H9 (cell line): ENCODE data around the gene CCDC116. TPM values are rescaled to one million over a fixed set of nuclear protein-coding genes. Genes with fewer than 3 reads are reported as not detected.

Source experiments
- DNase-seq: peaks from one replicate; pipeline ENCODE4 v3.0.0-alpha.2; 2017
- H2AFZ ChIP-seq: one replicate; pipeline ENCODE4 v1.6.1; 2013; ENCODE audit warnings: mild to moderate bottlenecking, low read length, control low read depth, moderate library complexity
- H2AK5ac ChIP-seq: 2 replicates; pipeline ENCODE4 v1.6.1; 2013; ENCODE audit warnings: low read length, control low read depth, mixed read lengths; ENCODE audit not compliant: insufficient read length
- H2BK120ac ChIP-seq: one replicate; pipeline ENCODE4 v1.6.1; 2013; ENCODE audit warnings: low read depth, mild to moderate bottlenecking, low read length, control low read depth, inconsistent platforms; ENCODE audit not compliant: poor library complexity, severe bottlenecking
- H2BK12ac ChIP-seq: 2 replicates; pipeline ENCODE4 v1.6.1; 2013; ENCODE audit warnings: low read length, control low read depth, mixed read lengths, low read depth; ENCODE audit not compliant: insufficient read length
- H2BK15ac ChIP-seq: 2 replicates; pipeline ENCODE4 v1.6.1; 2013; ENCODE audit warnings: low read depth, low read length, control low read depth
- H2BK20ac ChIP-seq: one replicate; pipeline ENCODE4 v1.6.1; 2013; ENCODE audit warnings: low read depth, mild to moderate bottlenecking, low read length, control low read depth, inconsistent platforms; ENCODE audit not compliant: poor library complexity, severe bottlenecking
- H2BK5ac ChIP-seq: 2 replicates; pipeline ENCODE4 v1.6.1; 2013; ENCODE audit warnings: low read length, control low read depth, mixed read lengths; ENCODE audit not compliant: insufficient read length
- H3K14ac ChIP-seq: 2 replicates; pipeline ENCODE4 v1.6.1; 2013; ENCODE audit warnings: low read length, control low read depth; ENCODE audit not compliant: insufficient read depth
- H3K18ac ChIP-seq: 2 replicates; pipeline ENCODE4 v1.6.1; 2013; ENCODE audit warnings: low read depth, mild to moderate bottlenecking, mixed read lengths, low read length, control low read depth; ENCODE audit not compliant: insufficient read length
- H3K23ac ChIP-seq: 2 replicates; pipeline ENCODE4 v1.6.1; 2013; ENCODE audit warnings: low read length, control low read depth, mixed read lengths, low read depth; ENCODE audit not compliant: insufficient read length
- H3K23me2 ChIP-seq: 2 replicates; pipeline ENCODE4 v1.6.1; 2013; ENCODE audit warnings: low read depth, mild to moderate bottlenecking, mixed read lengths, low read length, control low read depth; ENCODE audit not compliant: insufficient read length, poor library complexity, severe bottlenecking
- H3K27ac ChIP-seq: 2 replicates; pipeline ENCODE4 v1.5.1; 2013; ENCODE audit warnings: low read length, control low read depth, mixed read lengths, low read depth; ENCODE audit not compliant: insufficient read length
- H3K27me3 ChIP-seq: 2 replicates; pipeline ENCODE4 v1.6.1; 2013; ENCODE audit warnings: low read length, control low read depth, inconsistent platforms; ENCODE audit not compliant: insufficient read depth
- H3K4ac ChIP-seq: 2 replicates; pipeline ENCODE4 v1.6.1; 2013; ENCODE audit warnings: low read depth, mild to moderate bottlenecking, control low read depth, inconsistent platforms, low read length, moderate library complexity
- H3K4me1 ChIP-seq: 2 replicates; pipeline ENCODE4 v1.6.1; 2013; ENCODE audit warnings: low read length, control low read depth, inconsistent platforms; ENCODE audit not compliant: insufficient read depth
- H3K4me2 ChIP-seq: 2 replicates; pipeline ENCODE4 v1.6.1; 2013; ENCODE audit warnings: low read length, control low read depth, mixed read lengths; ENCODE audit not compliant: insufficient read length, insufficient read depth
- H3K56ac ChIP-seq: 2 replicates; pipeline ENCODE4 v1.6.1; 2013; ENCODE audit warnings: low read depth, mild to moderate bottlenecking, mixed read lengths, low read length, control low read depth; ENCODE audit not compliant: insufficient read length
- H3K79me1 ChIP-seq: 2 replicates; pipeline ENCODE4 v1.6.1; 2013; ENCODE audit warnings: low read depth, mild to moderate bottlenecking, moderate library complexity, low read length, control low read depth, inconsistent platforms; ENCODE audit not compliant: insufficient read depth, poor library complexity, severe bottlenecking
- H3K79me2 ChIP-seq: 2 replicates; pipeline ENCODE4 v1.6.1; 2013; ENCODE audit warnings: low read length, control low read depth, inconsistent platforms; ENCODE audit not compliant: insufficient read depth
- H3K9ac ChIP-seq: 2 replicates; pipeline ENCODE4 v1.6.1; 2013; ENCODE audit warnings: low read length, control low read depth, mixed read lengths; ENCODE audit not compliant: insufficient read length; ENCODE audit errors: extremely low read depth
- H3K9me3 ChIP-seq: one replicate; pipeline ENCODE4 v1.6.1; 2013; ENCODE audit warnings: low read depth, low read length, inconsistent platforms; ENCODE audit not compliant: control insufficient read depth
- H3T11ph ChIP-seq: one replicate; pipeline ENCODE4 v1.6.1; 2013; ENCODE audit warnings: mild to moderate bottlenecking, low read length, control low read depth, inconsistent platforms
- H4K20me1 ChIP-seq: one replicate; pipeline ENCODE4 v1.6.1; 2013; ENCODE audit not compliant: control insufficient read depth, insufficient read length, insufficient read depth
- H4K5ac ChIP-seq: 2 replicates; pipeline ENCODE4 v1.6.1; 2013; ENCODE audit warnings: low read depth, mild to moderate bottlenecking, mixed read lengths, low read length, control low read depth; ENCODE audit not compliant: insufficient read length
- H4K8ac ChIP-seq: replicated peaks from 2 replicates; pipeline ENCODE4 v1.6.1; 2013; ENCODE audit warnings: low read length, control low read depth, mixed read lengths, low read depth; ENCODE audit not compliant: insufficient read length
- H4K91ac ChIP-seq: 2 replicates; pipeline ENCODE4 v1.6.1; 2013; ENCODE audit warnings: low read depth, mild to moderate bottlenecking, moderate library complexity, mixed read lengths, low read length, control low read depth; ENCODE audit not compliant: insufficient read length
- H3K27ac Mint-ChIP-seq, 3 experiments: 2 replicates in 2 of 3; 3 replicates in 1 of 3; pipeline ENCODE4 v1.8.0; 2020 to 2021; ENCODE audit warnings: mixed read lengths in 3 of 3, mild to moderate bottlenecking in 1 of 3, moderate library complexity in 1 of 3
- H3K27me3 Mint-ChIP-seq: 2 replicates; pipeline ENCODE4 v1.8.0; 2021; ENCODE audit warnings: low read depth, mild to moderate bottlenecking, moderate library complexity, mixed read lengths
- H3K36me3 Mint-ChIP-seq, 3 experiments: 2 replicates in 2 of 3; 3 replicates in 1 of 3; pipeline ENCODE4 v1.8.0; 2020 to 2021; ENCODE audit warnings: low read depth in 3 of 3, mixed read lengths in 3 of 3; ENCODE audit not compliant: insufficient read depth in 1 of 3
- H3K4me1 Mint-ChIP-seq, 2 experiments: 2 replicates each; pipeline ENCODE4 v1.8.0; 2020; ENCODE audit warnings: mixed read lengths in 2 of 2
- H3K4me3 Mint-ChIP-seq, 2 experiments: 2 replicates in 1 of 2; 3 replicates in 1 of 2; pipeline ENCODE4 v1.8.0; 2020 to 2021; ENCODE audit warnings: mild to moderate bottlenecking in 2 of 2, mixed read lengths in 2 of 2, moderate library complexity in 1 of 2
- H3K9me3 Mint-ChIP-seq, 2 experiments: 2 replicates in 1 of 2; 3 replicates in 1 of 2; pipeline ENCODE4 v1.8.0; 2020; ENCODE audit warnings: mild to moderate bottlenecking in 2 of 2, mixed read lengths in 2 of 2, moderate library complexity in 1 of 2
- CTCF ChIP-seq: fragments of 200-600 bp; sonication (generic); conservative IDR thresholded peaks from 3 replicates; pipeline ENCODE4 v1.8.0; 2021; ENCODE audit warnings: antibody characterized with exemption, mild to moderate bottlenecking
- WGBS: extraction: QIAGEN DNeasy Blood & Tissue Kit; methylation state at CpG from one replicate; pipeline ENCODE4 v1.1.7; 2013; ENCODE audit warnings: missing lambda C conversion rate, low lambda C conversion rate, mixed read lengths; ENCODE audit not compliant: insufficient read length; ENCODE audit errors: extremely low coverage; 5-methylcytosine and 5-hydroxymethylcytosine counted together
- total RNA-seq: library from RNA; stranded (reverse); gene quantifications from 2 replicates; pipeline ENCODE4 v1.2.1, GENCODE V29; 2021

The CCDC116 gene
- total RNA-seq, 1 experiment from 2014 or later: 0.63 TPM

- H3T11ph ChIP-seq: no peak overlapping the region
- H3K23me2 ChIP-seq: no peaks in the 10 kb centered on the region
- no CpG with 5 or more reads among the region's 8 CpGs for WGBS
- H3K9me3 ChIP-seq: no peaks in the 10 kb centered on the region
- H3K9ac ChIP-seq: no peak overlapping the region
- H3K14ac ChIP-seq: no peak overlapping the region
- H3K4me2 ChIP-seq: no peak overlapping the region
- no peak overlapping the region for H4K5ac ChIP-seq
- H3K27me3 ChIP-seq: no peaks in the 10 kb centered on the region
- H2BK120ac ChIP-seq: no peak overlapping the region
- no peak overlapping the region for H3K27ac Mint-ChIP-seq
- no peak overlapping the region for H2BK5ac ChIP-seq
- H3K27me3 Mint-ChIP-seq: no peaks in the 10 kb centered on the region
- H3K79me1 ChIP-seq: no peaks in the 10 kb centered on the region
- no peak overlapping the region for H4K8ac ChIP-seq
- H3K56ac ChIP-seq: no peak overlapping the region
- DNase-seq: no peak
- H3K18ac ChIP-seq: no peak overlapping the region
- no peaks in the 10 kb centered on the region for H3K79me2 ChIP-seq
- no peak for TF ChIP-seq CTCF
- H3K4me1 Mint-ChIP-seq: no peaks in the 10 kb centered on the region
- H4K91ac ChIP-seq: no peak overlapping the region
- peaks cover 11 to 32% (median 26%) of the 10 kb centered on the region in 3 experiments for H3K36me3 Mint-ChIP-seq
- H2AFZ ChIP-seq: no peak overlapping the region
- no peak overlapping the region for H2AK5ac ChIP-seq
- no peak overlapping the region for H3K27ac ChIP-seq
- H3K4ac ChIP-seq: no peak overlapping the region
- H4K20me1 ChIP-seq: no peaks in the 10 kb centered on the region
- no peak overlapping the region for H2BK20ac ChIP-seq
- H2BK12ac ChIP-seq: no peak overlapping the region
- no peak overlapping the region for H3K23ac ChIP-seq
- no peaks in the 10 kb centered on the region for H3K4me1 ChIP-seq
- no peak overlapping the region for H2BK15ac ChIP-seq
- H3K4me3 Mint-ChIP-seq: no peak overlapping the region
- H3K9me3 Mint-ChIP-seq: no peaks in the 10 kb centered on the region
These were observed 52.6 kb downstream of the CCDC116 start for GRCh38 chr22:21685164-21685513.
